ENCODE measurements around the gene LILRB1.
"Not testable (repeated sequence)": the region's sequence is repeated elsewhere in the genome, so short reads cannot be mapped to it uniquely, and the experiment has no call there.

Gene LILRB1

DNA sequence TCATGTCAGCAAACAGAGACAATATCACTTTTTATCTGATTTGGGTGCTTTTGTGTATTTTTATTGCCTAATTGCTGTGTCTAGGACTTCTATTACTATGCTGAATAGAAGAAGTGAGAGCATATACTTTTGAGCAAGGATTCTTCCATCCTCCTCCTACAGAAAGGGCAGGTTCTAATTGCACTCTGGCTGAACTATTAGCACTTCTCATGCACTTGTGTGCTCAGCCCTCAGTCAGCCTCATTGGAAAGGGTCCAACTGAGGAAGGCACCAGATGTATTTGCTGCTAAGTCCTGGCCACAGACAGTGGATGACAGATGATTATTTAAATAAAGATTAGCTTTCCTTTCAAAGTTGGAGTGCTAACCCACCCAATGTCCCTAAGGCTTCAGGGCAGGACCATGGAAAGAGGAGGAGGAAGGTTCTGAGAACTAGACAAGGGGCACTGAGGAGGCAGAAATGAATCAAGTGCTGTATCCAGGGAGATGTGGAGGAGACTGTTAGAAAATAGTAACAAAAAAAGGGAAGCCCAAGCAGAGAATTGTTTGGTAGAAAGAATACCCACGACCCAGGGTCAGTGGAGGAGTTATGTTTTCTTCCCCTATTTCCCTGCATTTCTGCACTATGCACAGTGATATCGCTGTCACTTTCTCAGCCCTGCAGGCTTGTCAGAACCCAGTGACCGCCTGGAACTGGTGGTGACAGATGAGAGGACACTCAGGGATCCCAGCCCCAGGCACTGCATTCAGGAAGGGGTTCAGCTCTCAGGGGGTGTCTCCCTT is 40.5 kb downstream of the LILRB1 start:
- WGBS (ENCODE audit: insufficient coverage), result 39% methylated on average over 2 of the region's 3 CpGs
- Histone ChIP-seq H3K27me3 (replicated peaks in 2 of 5; ENCODE audit: control insufficient read depth in 4 of 5, insufficient read depth in 5 of 5, low read length in 4 of 5) (peaks cover 0 to 7% (median 4%) of the 10 kb centered on the region in 5 experiments), H3K9me3 (ENCODE audit: control extremely low read depth in 1 of 5, control insufficient read depth in 4 of 5, insufficient read depth in 2 of 5, low read depth in 1 of 5, low read length in 4 of 5) (peaks cover 0 to 16% (median 5%) of the 10 kb centered on the region in 5 experiments), H3K4me1 (ENCODE audit: control extremely low read depth in 1 of 4, control insufficient read depth in 4 of 4, insufficient read depth in 4 of 4, low read length in 3 of 4) (no peaks in the 10 kb centered on the region), H3K36me3 (ENCODE audit: control insufficient read depth in 4 of 4, insufficient read depth in 4 of 4, low read length in 3 of 4) (no peaks in the 10 kb centered on the region), H3K27ac (ENCODE audit: insufficient read depth in 1 of 2, low read depth in 1 of 2, low read length in 2 of 2, poor library complexity in 1 of 2, severe bottlenecking in 2 of 2) (no peak overlapping the region), H3K4me3 (ENCODE audit: control insufficient read depth in 1 of 7, extremely low read depth in 1 of 7, insufficient read depth in 4 of 7, low read depth in 2 of 7, low read length in 6 of 7) (no peak overlapping the region)
- POLR2A ChIA-PET, result no interaction called here
- CTCF ChIA-PET, result interaction anchor here (1.0 to 3.8 kb wide), 4 partner anchors 11 to 192 kb away, joined by 3 to 14 read pairs (median 8); no protein-coding TSS in a partner anchor
- peak in 2 of 3 donors; percentile 19 to 20 for DNase-seq

- Histone ChIP-seq H3K27me3 (replicated peaks in 2 of 5; ENCODE audit: control insufficient read depth in 4 of 5, insufficient read depth in 5 of 5, low read length in 4 of 5) (peaks cover 0 to 6% (median 4%) of the 10 kb centered on the region in 5 experiments), H3K9me3 (ENCODE audit: control extremely low read depth in 1 of 5, control insufficient read depth in 4 of 5, insufficient read depth in 2 of 5, low read depth in 1 of 5, low read length in 4 of 5) (peaks cover 0 to 12% (median 4%) of the 10 kb centered on the region in 5 experiments), H3K27ac (ENCODE audit: insufficient read depth in 1 of 2, low read depth in 1 of 2, low read length in 2 of 2, poor library complexity in 1 of 2, severe bottlenecking in 2 of 2) (no peak overlapping the region), H3K4me3 (ENCODE audit: control insufficient read depth in 1 of 7, extremely low read depth in 1 of 7, insufficient read depth in 4 of 7, low read depth in 2 of 7, low read length in 6 of 7) (no peak overlapping the region), H3K4me1 (ENCODE audit: control extremely low read depth in 1 of 4, control insufficient read depth in 4 of 4, insufficient read depth in 4 of 4, low read length in 3 of 4) (no peaks in the 10 kb centered on the region), H3K36me3 (ENCODE audit: control insufficient read depth in 4 of 4, insufficient read depth in 4 of 4, low read length in 3 of 4) (no peaks in the 10 kb centered on the region)
- ChIA-PET POLR2A (no interaction called here), CTCF (interaction anchor here (1.0 to 6.7 kb wide), 8 partner anchors 8 to 610 kb away, joined by 3 to 60 read pairs (median 6); no protein-coding TSS in a partner anchor)
- 83% methylated on average over 1 of the region's 1 CpG for WGBS (ENCODE audit: insufficient coverage)
- no peak for DNase-seq
These were observed 42.9 kb downstream of the LILRB1 start for GRCh38 chr19:54673222-54673621.

- CTCF ChIA-PET, result interaction anchor here (1.2 to 6.7 kb wide), 15 partner anchors 9 to 245 kb away, joined by 3 to 60 read pairs (median 4); partner anchors contain the start of gene CDC42EP5
- H3K27ac ChIP-seq (ENCODE audit: insufficient read depth in 1 of 2, low read depth in 1 of 2, low read length in 2 of 2, poor library complexity in 1 of 2, severe bottlenecking in 2 of 2), result no peak overlapping the region
- H3K9me3 ChIP-seq (ENCODE audit: control extremely low read depth in 1 of 5, control insufficient read depth in 4 of 5, insufficient read depth in 2 of 5, low read depth in 1 of 5, low read length in 4 of 5), result peaks cover 0 to 6% (median 0%) of the 10 kb centered on the region in 5 experiments
- POLR2A ChIA-PET, result no interaction called here
- peak; percentile 57 to 78 (median 73) for DNase-seq
- H3K4me3 ChIP-seq (ENCODE audit: control insufficient read depth in 1 of 7, extremely low read depth in 1 of 7, insufficient read depth in 4 of 7, low read depth in 2 of 7, low read length in 6 of 7), result no peak overlapping the region
- peaks cover 0 to 6% (median 5%) of the 10 kb centered on the region in 5 experiments for H3K27me3 ChIP-seq (replicated peaks in 2 of 5; ENCODE audit: control insufficient read depth in 4 of 5, insufficient read depth in 5 of 5, low read length in 4 of 5)
- no peaks in the 10 kb centered on the region for H3K36me3 ChIP-seq (ENCODE audit: control insufficient read depth in 4 of 4, insufficient read depth in 4 of 4, low read length in 3 of 4)
- WGBS (ENCODE audit: insufficient coverage), result no CpG with 5 or more reads among the region's 2 CpGs
- no peaks in the 10 kb centered on the region for H3K4me1 ChIP-seq (ENCODE audit: control extremely low read depth in 1 of 4, control insufficient read depth in 4 of 4, insufficient read depth in 4 of 4, low read length in 3 of 4)
These were observed 43.8 kb downstream of the LILRB1 start for GRCh38 chr19:54674021-54674617.

DNA sequence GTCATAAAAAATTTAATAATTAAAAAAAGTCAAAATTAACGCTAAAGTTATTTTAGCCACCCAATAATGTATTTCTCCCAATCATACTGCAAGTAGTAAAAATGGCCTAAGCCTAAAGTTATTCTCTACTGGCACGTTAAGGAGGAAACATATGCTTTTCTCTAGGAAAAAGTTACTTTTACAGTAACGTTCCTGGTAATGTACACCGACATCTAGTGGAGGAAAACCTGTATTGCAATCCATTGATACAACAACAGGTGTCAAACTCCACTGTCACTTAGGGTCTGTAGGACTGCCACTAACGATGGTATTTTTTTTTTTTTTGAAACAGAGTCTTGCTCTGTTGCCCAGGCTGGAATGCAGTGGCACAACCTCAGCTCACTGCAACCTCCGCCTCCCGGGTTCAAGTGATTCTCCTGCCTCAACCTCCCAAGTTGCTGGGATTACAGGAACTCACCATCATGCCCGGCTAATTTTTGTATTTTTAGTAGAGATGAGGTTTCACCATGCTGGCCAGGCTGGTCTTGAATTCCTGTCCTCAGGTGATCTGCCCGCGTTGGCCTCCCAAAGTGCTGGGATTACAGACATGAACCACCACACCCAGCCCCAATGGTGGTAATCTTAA is 46.0 kb downstream of the LILRB1 start:
- WGBS (ENCODE audit: insufficient coverage), result 41% methylated on average over 7 of the region's 10 CpGs
- H3K36me3 ChIP-seq (ENCODE audit: control insufficient read depth in 4 of 4, insufficient read depth in 4 of 4, low read length in 3 of 4); H3K9me3 ChIP-seq (ENCODE audit: control extremely low read depth in 1 of 5, control insufficient read depth in 4 of 5, insufficient read depth in 2 of 5, low read depth in 1 of 5, low read length in 4 of 5); H3K27ac ChIP-seq (ENCODE audit: insufficient read depth in 1 of 2, low read depth in 1 of 2, low read length in 2 of 2, poor library complexity in 1 of 2, severe bottlenecking in 2 of 2); H3K27me3 ChIP-seq (replicated peaks in 2 of 5; ENCODE audit: control insufficient read depth in 4 of 5, insufficient read depth in 5 of 5, low read length in 4 of 5); POLR2A ChIA-PET; H3K4me3 ChIP-seq (ENCODE audit: control insufficient read depth in 1 of 7, extremely low read depth in 1 of 7, insufficient read depth in 4 of 7, low read depth in 2 of 7, low read length in 6 of 7); H3K4me1 ChIP-seq (ENCODE audit: control extremely low read depth in 1 of 4, control insufficient read depth in 4 of 4, insufficient read depth in 4 of 4, low read length in 3 of 4): not testable (repeated sequence)
- CTCF ChIA-PET, result interaction anchor here (0.9 to 6.7 kb wide), 7 partner anchors 8 to 199 kb away, joined by 3 to 60 read pairs (median 8); no protein-coding TSS in a partner anchor
- peak; percentile 56 to 67 (median 59) for DNase-seq

GRCh38 chr19:54677217-54677616 is 46.9 kb downstream of the LILRB1 start:
- Histone ChIP-seq H3K27ac (ENCODE audit: insufficient read depth in 1 of 2, low read depth in 1 of 2, low read length in 2 of 2, poor library complexity in 1 of 2, severe bottlenecking in 2 of 2) (no peak overlapping the region), H3K9me3 (ENCODE audit: control extremely low read depth in 1 of 5, control insufficient read depth in 4 of 5, insufficient read depth in 2 of 5, low read depth in 1 of 5, low read length in 4 of 5) (no peaks in the 10 kb centered on the region), H3K27me3 (replicated peaks in 2 of 5; ENCODE audit: control insufficient read depth in 4 of 5, insufficient read depth in 5 of 5, low read length in 4 of 5) (peaks cover 0 to 4% (median 2%) of the 10 kb centered on the region in 5 experiments), H3K4me1 (ENCODE audit: control extremely low read depth in 1 of 4, control insufficient read depth in 4 of 4, insufficient read depth in 4 of 4, low read length in 3 of 4) (no peaks in the 10 kb centered on the region), H3K4me3 (ENCODE audit: control insufficient read depth in 1 of 7, extremely low read depth in 1 of 7, insufficient read depth in 4 of 7, low read depth in 2 of 7, low read length in 6 of 7) (no peak overlapping the region), H3K36me3 (ENCODE audit: control insufficient read depth in 4 of 4, insufficient read depth in 4 of 4, low read length in 3 of 4) (no peaks in the 10 kb centered on the region)
- ChIA-PET CTCF (interaction anchor here (0.6 to 6.7 kb wide), 9 partner anchors 9 to 790 kb away, joined by 3 to 60 read pairs (median 3); no protein-coding TSS in a partner anchor), POLR2A (no interaction called here)
- 62% methylated on average over 3 of the region's 4 CpGs for WGBS (ENCODE audit: insufficient coverage)
- no peak for DNase-seq

- 100% methylated on average over 1 of the region's 12 CpGs for WGBS (ENCODE audit: insufficient coverage)
- POLR2A ChIA-PET, result not testable (repeated sequence)
These were observed 51.3 kb downstream of the LILRB1 start for GRCh38 chr19:54681596-54681995.

More at GRCh38 chr19:54681596-54681995, 51.3 kb downstream of the LILRB1 start:
- not testable (repeated sequence) for H3K36me3 ChIP-seq (ENCODE audit: control insufficient read depth in 4 of 4, insufficient read depth in 4 of 4, low read length in 3 of 4); H3K27ac ChIP-seq (ENCODE audit: insufficient read depth in 1 of 2, low read depth in 1 of 2, low read length in 2 of 2, poor library complexity in 1 of 2, severe bottlenecking in 2 of 2); H3K4me1 ChIP-seq (ENCODE audit: control extremely low read depth in 1 of 4, control insufficient read depth in 4 of 4, insufficient read depth in 4 of 4, low read length in 3 of 4); H3K9me3 ChIP-seq (ENCODE audit: control extremely low read depth in 1 of 5, control insufficient read depth in 4 of 5, insufficient read depth in 2 of 5, low read depth in 1 of 5, low read length in 4 of 5); H3K4me3 ChIP-seq (ENCODE audit: control insufficient read depth in 1 of 7, extremely low read depth in 1 of 7, insufficient read depth in 4 of 7, low read depth in 2 of 7, low read length in 6 of 7); DNase-seq; H3K27me3 ChIP-seq (replicated peaks in 2 of 5; ENCODE audit: control insufficient read depth in 4 of 5, insufficient read depth in 5 of 5, low read length in 4 of 5)
- CTCF ChIA-PET, result interaction anchor here (1.4 to 1.6 kb wide), 2 partner anchors 11 to 29 kb away, joined by 4 read pairs; no protein-coding TSS in a partner anchor

Data from common myeloid progenitor, CD34-positive (primary cell).